ENCODE measurements around the gene DYNLT5. TPM values are rescaled to one million over a fixed set of nuclear protein-coding genes. Genes with fewer than 3 reads are reported as not detected.

DYNLT5 gene, protein sequence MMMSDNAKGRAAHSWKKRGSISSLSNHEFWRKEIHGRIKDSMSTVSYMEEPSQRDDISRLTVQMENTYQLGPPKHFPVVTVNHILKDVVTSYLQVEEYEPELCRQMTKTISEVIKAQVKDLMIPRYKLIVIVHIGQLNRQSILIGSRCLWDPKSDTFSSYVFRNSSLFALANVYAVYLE
- total RNA-seq (2022; extraction: Qiagen RNA extraction; ENCODE audit: low read depth) = not detected in 5 replicates

DNA sequence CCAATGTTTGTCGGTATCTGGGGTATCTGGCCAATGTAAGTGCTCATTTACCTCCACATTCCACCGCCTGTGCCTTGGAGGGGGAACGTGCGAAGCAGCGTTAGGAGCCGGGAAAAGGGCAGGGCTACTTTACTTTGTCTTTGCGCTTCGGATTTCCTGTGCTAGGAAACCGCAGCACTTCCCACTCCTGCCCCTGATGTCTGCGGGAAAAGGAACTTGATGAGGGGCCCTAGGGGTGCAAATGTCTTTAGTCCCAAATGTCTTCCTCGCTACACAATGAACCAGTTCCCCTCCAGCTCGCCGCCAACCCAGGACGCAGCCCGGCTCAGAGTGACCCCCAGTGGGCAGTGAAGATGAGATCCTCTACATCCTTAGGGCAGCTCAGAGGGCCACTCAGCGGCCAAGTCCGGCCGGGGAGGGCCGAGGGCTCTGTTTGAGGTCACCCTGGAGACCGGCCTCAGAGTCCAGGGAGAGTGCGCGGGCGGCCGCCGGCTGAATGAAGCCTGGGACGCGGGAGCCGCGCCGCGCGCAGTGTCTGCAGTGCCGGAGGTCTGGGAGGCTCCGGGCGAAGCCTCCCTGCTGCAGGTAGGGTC lies at the start of gene DYNLT5:
DYNLT5 (plus strand) TSS at position 460 of the 593 bp plus-strand sequence. CDS start 2,200 bp downstream, outside the sequence.

Other genes with a start within 250 kb of the DYNLT5 start
- gene SGIP1, start 218.3 kb upstream of the DYNLT5 start, total RNA-seq (2022; extraction: Qiagen RNA extraction; ENCODE audit: low read depth) = not detected in 5 replicates
- gene INSL5, start 48.8 kb downstream of the DYNLT5 start, total RNA-seq (2022; extraction: Qiagen RNA extraction; ENCODE audit: low read depth) = not detected in 5 replicates
- 0.37 to 1.4 TPM (median 0.47 TPM) in 5 replicates for gene DNAI4, start 172.4 kb downstream of the DYNLT5 start, total RNA-seq (2022; extraction: Qiagen RNA extraction; ENCODE audit: low read depth)
- gene MIER1, start 172.5 kb downstream of the DYNLT5 start, total RNA-seq (2022; extraction: Qiagen RNA extraction; ENCODE audit: low read depth) = 8.0 to 15.4 TPM (median 11.2 TPM) in 5 replicates